OCI-LY3 (cell line): ENCODE data around the gene KCNMA1.

Experiments used
- CTCF ChIP-seq: fragments of 200-600, 300-600 bp; sonication (generic); IDR thresholded peaks from 2 replicates; pipeline ENCODE4 v1.5.1; 2014; ENCODE audit warnings: antibody characterized with exemption, low read length, low read depth
- EZH2phosphoT487 ChIP-seq: fragments of 200-600 bp; shearing (Covaris generic); IDR thresholded peaks from 2 replicates; pipeline ENCODE4 v1.6.1; 2018; ENCODE audit warnings: antibody characterized with exemption, mixed run types, low read depth

DNA sequence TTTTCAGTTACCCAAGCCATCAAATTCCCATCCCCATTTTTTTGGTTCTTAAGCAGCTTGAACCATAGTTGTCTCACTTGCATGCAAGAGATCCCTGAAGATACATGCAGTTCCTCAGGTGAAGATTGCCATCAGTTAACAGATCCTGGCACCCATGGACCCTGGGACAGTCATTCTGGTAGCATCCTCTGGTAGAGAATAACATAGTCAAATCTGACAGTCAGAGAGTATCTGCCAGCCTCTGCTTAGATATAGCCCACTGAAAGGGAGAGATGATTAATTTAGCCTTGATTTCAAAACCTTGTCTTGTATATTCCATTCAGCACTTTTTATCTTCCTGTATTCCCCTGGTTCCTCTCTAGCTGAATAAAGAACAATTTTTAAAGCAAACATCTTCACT is 280.4 kb downstream of the KCNMA1 start:
- TF ChIP-seq CTCF = no peak
- no peak for TF ChIP-seq EZH2phosphoT487
